GM21737 (cell line): ENCODE data around the gene LAMB3.

Experiments used
- ATAC-seq: cut with Tn5 transposase; IDR thresholded peaks from one replicate; pipeline ENCODE4 v1.9.1; 2021; ENCODE audit warnings: mild to moderate bottlenecking, moderate library complexity; ENCODE audit not compliant: unreplicated experiment

The LAMB3 gene

DNA sequence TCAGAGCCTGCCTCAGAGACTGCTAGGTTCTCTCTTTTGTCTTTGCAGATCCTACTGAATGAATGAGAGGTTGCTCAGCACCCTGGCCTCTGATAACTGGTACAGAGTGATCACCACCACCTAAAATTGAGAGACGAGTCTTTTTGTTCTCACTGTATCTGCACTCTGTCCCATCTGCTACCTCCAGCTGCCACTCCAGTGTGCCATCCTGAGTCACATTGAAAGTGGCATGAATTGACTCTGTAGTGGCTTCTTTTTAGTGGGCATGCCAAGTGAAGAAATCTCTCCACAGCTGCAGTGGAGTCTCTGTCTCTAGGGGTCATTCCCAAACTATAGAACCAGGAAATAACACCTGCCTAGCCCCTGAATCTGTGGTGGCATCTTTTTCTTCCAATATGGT lies 54.0 kb downstream of the LAMB3 start:
- no peak for ATAC-seq

DNA sequence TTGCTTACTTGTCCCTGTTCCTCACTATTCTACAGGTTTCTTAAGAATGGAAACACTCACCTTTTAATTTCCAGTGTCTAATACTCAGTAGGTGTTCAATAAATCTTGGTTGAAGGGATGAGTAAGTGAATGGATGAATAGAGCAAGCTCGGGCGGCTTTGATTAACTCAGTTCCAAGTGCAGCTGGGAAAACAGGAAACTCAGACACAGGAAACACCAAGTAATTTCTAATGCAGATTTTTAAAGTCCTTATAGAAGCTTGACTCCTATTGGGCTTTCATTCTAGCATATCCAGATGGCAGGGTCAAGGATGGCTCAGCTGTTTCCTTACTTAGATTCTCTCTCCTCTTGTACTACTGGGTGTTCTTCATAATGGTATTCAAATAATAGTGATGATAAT lies 54.7 kb downstream of the LAMB3 start:
- ATAC-seq, result no peak

GRCh38 chr1:209595599-209596285 lies 56.5 kb downstream of the LAMB3 start:
- no peak for ATAC-seq

- ATAC-seq, result no peak
Measured at GRCh38 chr1:209595028-209595427, 57.2 kb downstream of the LAMB3 start.

DNA sequence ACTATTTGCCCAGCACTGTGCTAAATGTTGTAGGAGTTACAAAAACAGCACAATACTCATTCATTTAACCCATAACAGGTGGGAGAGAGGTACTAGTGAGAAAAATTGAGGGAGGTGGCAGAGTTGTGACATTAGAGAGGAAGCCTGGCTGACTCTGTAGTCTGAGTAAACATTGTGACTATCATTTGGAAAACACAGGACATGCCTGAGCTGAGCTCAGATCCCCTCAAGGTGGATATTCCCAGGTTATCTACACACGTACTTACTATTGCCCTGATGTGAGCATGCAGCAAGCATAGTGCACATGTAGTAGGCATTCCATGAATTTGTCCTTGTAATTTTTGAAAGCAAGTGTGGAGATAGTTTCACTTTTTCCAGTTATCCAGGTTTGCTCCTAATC lies 57.8 kb downstream of the LAMB3 start:
- no peak for ATAC-seq

- no peak for ATAC-seq
Measured at GRCh38 chr1:209593747-209594146, 58.5 kb downstream of the LAMB3 start.

- ATAC-seq, result no peak
Measured at GRCh38 chr1:209590405-209590804, 61.8 kb downstream of the LAMB3 start.

DNA sequence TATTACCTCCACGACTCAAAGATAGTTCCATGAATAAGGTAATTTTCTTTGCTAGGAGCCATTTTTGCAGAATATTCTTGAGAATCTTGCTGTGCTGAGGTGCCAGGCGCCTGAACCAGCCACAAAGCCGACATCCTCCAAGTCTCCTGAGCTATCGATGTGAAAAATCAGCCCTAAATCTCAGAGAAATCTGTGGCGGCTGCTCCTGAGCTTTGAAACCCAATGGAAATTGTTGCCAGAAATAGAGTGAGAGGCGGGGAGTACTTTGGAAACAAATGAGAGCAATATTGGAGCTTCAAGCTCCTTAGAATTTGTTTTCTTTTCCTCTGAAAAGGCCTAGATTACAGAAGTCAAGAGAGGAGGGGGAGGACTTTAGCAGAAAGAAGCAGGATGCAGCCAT lies 62.4 kb downstream of the LAMB3 start:
- no peak for ATAC-seq

DNA sequence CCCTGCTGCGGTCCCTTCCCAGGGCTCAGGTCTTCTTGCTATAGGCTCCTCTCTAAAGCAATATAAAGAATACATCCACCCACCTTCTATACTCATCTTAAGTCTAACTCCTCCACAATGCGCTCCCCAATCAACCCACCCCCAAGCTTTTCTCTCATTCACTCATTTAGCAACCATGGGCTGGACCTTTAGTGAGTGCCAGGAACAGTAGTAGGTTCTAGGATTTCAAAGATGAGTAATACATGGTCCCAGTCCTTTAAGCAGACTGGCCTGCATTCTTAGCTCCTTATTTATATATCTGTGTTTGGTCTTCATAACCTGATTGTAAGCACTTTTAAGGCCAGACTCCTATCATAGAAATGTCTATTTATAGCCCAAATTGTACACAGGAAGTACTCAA lies 62.8 kb downstream of the LAMB3 start:
- ATAC-seq, result no peak

GRCh38 chr1:209587789-209588188 lies 64.4 kb downstream of the LAMB3 start:
- no peak for ATAC-seq

DNA sequence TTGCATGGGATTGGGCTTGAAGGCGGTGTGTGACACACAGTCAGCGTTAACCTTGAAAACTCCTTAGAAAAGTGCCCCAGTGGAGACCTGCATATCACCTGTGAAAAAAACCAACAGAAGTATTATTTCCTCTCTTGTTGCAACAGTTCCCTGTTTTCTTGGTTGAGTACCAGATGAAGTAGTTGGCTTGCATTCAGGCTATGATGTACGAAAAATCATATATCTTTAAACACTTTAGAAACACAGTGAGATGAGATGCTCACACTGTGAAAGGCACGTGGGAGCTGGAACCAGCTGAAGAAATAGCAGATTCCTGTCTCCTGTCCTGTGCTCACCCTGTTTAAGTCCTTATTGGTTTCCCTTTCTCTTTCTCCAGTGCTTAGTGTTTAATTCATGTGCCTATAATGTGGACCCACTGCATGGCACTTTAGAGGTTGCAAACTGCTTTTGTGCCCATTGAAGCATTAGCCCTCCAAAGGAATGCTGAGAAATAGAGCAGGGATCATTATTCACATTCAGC lies 65.9 kb downstream of the LAMB3 start:
- ATAC-seq, result no peak

- no peak for ATAC-seq
Measured at GRCh38 chr1:209585672-209586071, 66.6 kb downstream of the LAMB3 start.

DNA sequence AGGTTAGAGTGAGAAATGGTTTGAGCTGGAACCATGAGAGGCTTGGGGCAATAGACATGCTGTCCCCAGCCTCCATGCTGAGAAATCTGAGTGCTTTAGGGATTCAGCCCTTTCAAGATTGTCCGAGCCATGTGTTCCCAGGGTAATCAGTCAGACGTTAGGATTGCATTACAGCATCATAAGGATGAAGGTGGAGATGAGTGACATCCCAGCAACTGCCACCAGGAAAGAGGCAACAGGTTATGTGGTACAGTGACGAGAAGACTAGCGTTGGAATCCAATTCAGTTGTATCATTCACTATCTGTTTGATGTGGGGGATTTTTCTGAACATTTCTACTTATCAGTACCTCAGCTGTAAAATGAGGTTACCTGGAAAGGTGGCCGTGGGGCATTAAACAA lies 67.0 kb downstream of the LAMB3 start:
- no peak for ATAC-seq

- no peak for ATAC-seq
Measured at GRCh38 chr1:209584231-209584672, 68.0 kb downstream of the LAMB3 start.

GRCh38 chr1:209583408-209583807 lies 68.8 kb downstream of the LAMB3 start, which contains the start of gene CAMK1G:
Gene CAMK1G, plus strand, starts transcription at chr1:209583714. Its CDS starts 11,270 bp downstream, at chr1:209594984.
- ATAC-seq, result no peak

- no peak for ATAC-seq
Measured at GRCh38 chr1:209580577-209580976, 71.6 kb downstream of the LAMB3 start.

- ATAC-seq, result no peak
Measured at GRCh38 chr1:209577346-209577745, 74.9 kb downstream of the LAMB3 start.

DNA sequence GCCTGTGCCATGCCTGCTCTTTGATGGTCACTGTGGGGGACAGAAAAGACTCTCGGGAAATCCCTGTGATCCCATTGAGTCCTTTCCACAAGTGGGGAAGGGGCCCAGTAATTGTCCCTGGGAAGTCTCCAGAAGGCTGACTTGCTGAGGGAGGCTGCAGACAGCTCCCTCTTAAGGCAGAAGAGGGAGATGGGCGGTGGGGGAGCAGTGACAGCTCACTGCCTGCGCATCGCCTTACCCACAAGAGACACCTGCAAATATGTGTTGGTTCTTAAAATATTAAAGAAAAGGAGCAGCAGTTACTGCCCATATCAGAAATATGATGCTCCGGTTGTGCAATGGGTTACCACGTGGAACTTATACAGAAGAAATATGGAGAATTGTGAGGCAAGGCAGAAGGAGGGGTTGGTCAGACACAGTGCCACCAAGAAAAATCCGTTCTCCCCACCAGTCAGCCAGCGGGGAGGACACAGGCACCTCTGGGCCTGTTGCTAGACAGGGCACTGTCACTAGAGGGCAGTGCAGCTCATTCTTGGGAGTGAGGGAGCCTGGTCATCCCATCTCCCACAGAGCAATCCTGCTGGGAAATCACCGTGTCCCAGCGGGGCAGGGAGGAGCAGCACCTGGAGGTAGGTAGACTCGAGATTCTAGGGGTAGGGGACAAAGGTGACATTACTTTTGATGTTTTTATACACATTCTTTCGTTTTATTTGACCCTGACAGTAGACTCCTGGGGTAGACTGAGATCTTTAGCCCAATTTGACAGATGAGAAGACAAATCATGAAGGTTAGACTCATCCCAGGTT lies 75.6 kb downstream of the LAMB3 start:
- peak; percentile 72 for ATAC-seq

- ATAC-seq, result no peak
Measured at GRCh38 chr1:209570743-209571142, 81.5 kb downstream of the LAMB3 start.

DNA sequence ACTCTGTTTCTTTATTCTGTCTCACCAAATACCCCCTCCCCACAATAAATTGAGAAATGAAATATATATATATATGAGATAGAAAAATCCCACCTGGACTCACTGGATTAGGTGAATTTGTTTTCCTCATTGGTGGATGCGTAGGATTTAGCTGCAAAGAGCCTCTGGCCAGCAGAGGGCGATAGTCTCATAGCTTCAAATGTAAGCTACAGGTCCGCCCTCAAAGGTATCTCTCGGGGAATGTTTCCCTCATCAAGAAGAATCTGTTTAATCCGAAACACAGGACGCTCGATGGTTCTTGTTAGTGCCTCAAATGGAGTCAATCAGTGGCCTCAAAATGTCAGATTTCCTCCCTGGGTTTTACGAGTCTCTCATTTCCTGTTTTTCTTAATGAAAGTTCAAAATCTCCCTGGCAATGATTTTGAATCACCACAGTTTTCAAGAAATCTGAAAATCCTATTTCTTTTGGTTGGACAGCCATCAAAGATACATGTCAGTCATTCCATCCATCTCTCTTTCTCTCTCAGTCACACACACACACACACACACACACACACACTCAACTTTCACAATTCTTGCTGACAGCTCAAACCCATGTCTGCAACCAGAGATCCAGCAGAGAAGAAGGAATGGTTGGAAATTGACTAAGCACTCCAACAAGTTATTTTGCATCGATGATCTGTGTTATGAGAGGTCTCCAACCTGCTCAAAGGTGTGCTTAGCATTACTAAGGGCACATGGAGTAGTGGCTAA lies 82.6 kb downstream of the LAMB3 start:
- no peak for ATAC-seq

DNA sequence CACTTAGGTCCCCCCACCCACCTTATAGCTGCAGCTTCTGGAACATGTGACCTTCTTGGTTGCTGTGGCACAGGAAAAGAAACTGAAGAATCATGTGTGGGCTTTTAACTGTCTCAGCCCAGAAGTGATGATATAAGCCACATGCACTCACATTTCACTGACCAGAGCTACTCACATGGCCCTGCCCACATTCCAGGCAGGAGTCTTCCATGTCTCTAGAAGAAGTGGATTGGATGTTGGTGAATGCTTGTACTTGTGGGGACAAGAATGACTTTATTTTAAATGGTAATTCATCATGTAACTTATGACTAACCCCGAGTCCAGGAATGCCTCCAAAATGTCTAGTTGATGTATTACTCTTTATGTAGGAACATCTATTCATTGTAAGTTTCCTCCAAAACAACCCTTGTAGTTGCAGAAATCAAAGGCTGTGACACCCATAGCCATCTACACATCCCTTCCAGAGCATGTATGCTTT lies 84.5 kb downstream of the LAMB3 start:
- no peak for ATAC-seq
